AG09309 (cell line): ENCODE results near the gene FCN2.

Source experiments
- DNase-seq: peaks from one replicate; pipeline ENCODE4 v3.0.0-alpha.2; 2010; ENCODE audit warnings: low read depth
- H3K4me3 ChIP-seq: 2 replicates; pipeline ENCODE4 v1.5.1; 2011; ENCODE audit warnings: mild to moderate bottlenecking, low read depth, low read length, moderate library complexity; ENCODE audit not compliant: control insufficient read depth
- TF ChIP-seq, protein P1 (sequence below): IDR thresholded peaks from 2 replicates; pipeline ENCODE4 v1.5.1; 2011; ENCODE audit warnings: mild to moderate bottlenecking, low read depth, low read length, inconsistent platforms; ENCODE audit not compliant: insufficient read depth, control insufficient read depth; ENCODE audit errors: missing control alignments

FCN2 gene

DNA sequence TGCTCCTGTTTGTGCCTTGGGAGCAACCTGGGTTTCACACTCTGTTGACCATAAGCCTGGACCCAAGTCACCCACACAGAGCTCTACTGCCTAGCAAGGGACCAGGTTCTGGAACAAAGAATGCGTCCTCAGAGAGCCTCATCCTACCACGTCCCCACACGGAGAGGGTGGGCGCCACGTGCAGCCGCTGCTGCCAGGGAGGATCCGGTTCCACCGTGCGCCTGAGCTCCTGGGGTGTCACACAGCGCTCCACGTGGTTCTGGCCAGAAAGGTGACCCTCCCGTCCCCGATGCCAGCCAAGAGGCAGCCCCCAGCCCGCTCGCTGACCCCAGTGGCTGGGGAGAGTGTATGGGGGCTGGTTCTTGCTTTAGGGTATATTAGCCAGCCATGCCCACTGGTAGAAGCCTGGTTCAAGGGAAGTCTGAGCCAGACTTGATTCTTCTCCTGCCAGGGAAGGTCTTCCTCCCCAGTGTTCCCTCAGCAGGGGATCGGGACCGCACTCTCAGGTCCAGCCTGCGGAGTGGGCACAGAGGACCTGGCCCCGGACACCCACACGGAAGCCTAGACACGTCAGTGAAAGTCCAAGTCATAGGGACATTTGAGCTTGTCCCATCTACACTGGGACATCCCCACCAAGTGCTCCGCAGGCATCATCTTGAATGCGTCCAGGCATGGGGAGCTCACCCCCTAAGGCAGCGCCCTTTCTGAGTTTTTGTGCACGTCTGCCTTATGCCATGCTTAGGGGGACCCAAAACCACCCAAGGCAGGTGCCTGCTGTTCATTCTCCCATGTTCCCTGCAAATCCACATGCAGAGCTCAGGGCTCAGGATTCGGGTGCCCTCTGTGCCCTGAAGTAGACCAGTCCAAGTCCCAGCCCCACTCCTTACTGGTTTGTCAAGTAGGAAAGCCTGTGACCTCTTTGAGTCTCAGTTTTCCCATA is 34.7 kb downstream of the FCN2 start:
- H3K4me3 ChIP-seq = no peak overlapping the region
- no peak for DNase-seq
- TF ChIP-seq, protein P1, sequence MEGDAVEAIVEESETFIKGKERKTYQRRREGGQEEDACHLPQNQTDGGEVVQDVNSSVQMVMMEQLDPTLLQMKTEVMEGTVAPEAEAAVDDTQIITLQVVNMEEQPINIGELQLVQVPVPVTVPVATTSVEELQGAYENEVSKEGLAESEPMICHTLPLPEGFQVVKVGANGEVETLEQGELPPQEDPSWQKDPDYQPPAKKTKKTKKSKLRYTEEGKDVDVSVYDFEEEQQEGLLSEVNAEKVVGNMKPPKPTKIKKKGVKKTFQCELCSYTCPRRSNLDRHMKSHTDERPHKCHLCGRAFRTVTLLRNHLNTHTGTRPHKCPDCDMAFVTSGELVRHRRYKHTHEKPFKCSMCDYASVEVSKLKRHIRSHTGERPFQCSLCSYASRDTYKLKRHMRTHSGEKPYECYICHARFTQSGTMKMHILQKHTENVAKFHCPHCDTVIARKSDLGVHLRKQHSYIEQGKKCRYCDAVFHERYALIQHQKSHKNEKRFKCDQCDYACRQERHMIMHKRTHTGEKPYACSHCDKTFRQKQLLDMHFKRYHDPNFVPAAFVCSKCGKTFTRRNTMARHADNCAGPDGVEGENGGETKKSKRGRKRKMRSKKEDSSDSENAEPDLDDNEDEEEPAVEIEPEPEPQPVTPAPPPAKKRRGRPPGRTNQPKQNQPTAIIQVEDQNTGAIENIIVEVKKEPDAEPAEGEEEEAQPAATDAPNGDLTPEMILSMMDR = no peak

DNA sequence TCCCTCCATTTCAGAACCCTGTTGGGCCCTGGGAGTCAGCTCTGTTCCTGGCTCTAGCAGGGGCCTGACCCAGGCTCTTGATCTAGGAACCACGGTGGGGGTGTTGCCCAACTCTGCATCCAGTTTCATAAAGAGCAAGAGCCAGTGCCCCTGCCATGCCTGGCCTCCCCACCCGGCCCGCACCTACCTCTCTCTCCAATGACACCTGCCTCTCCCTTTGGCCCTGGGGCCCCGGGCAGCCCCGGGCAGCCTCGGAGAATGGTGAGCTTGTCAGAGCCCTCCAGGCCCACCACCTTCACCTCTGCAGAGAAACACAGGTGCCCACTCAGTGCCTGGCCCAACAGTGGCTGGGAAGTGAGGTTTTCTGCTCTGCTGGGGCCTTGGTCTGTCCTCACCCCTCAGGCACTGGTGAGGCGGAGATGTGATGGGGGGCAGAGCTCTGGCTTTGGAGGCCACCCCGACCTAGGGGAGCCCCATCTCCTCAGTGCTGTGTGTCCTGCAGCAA is 35.6 kb downstream of the FCN2 start:
- no peak overlapping the region for H3K4me3 ChIP-seq
- no peak for DNase-seq
- TF ChIP-seq, protein P1 = no peak

DNA sequence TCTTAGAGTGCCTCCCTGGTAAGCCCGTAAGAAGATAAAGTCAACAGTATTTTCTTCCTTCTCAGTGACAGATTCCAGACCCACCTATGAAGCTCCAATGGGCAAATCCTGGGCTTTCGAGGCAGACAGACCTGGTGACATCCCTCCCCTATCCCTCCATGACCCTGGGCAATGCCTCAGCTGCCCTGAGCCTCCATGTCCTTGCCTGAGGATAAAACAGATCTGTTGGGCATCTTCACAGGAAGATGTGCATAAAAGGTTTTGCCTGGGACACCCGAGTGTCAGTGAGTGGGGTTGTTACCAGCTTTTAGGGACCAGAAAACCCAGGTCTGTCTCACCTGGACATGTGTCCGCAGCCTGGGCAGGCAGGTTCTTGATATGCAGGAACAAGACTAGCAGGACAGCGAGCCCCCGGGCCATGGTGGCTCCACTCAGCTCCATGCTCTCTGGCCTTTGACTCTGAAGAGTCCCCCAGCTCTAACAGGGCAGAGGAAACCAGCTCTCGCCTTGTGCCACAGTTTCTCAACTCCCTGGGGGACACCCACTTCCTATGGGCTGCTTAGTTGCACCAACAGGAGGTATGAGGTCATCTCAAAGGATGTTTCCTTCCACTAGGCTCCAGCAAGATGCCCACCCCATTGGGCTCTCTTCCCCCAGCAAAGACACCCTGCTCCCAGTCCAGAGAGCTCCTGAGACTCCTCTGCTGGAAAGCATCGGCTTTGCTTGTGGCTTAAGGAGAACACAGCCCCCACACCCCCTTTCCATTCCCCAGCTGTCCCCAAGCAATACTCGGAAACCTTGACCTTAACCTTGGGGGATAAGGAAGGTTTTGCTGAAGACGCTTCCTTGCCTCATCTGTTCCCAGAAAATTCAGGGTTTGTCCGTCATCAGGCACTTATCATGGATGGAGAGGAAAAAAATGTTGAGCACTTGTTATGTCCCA is 37.1 kb downstream of the FCN2 start, which contains the start of gene FCN1:
Gene FCN1 (minus strand): TSS at position 482 of the 943 bp plus-strand sequence. CDS start 41 bp downstream, at position 441.
- no peak for DNase-seq
- TF ChIP-seq, protein P1 = no peak
- H3K4me3 ChIP-seq = no peak within 1 kb of the TSS

DNA sequence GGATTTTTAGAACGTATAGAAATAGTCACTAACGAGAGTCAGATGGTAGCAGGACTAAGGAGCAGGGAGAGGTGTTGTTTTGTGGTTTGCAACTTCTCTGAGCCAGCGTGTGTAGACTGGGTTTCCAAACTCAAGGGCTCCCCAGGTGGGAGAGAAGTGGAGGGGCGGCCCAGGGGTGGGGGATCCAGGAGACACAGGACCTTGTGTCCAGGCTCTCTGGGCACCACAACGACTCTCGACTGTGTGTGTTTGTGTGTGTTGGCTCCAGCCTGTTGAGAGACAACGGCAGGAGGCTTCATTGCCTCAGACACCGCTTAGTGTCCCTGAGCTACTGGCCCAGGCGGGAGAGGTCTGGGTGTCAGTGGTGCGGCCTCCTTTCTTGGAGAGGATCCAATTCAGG is 38.0 kb downstream of the FCN2 start:
- TF ChIP-seq, protein P1 = no peak
- no peak for DNase-seq

DNA sequence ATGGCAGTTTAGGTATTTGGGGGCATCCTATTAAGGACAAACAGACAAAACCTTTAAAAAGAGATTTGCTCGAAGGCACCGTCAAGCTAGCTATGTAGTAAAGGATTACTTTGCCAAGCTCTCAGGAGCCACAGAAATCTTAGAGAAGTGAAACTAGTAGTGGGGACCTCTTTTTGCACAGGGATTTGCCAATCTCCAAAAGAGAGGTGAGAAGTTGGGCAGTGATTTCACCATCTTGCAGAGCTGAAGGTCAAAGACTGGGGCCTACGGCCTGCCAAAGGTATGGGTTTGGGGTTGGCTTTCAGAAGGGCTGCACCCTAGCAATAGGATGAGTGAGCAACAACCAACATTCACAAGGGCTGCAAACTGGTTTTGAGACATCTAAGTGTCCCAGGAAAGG is 38.7 kb downstream of the FCN2 start:
- TF ChIP-seq, protein P1 = no peak
- DNase-seq = no peak
- H3K4me3 ChIP-seq = no peak overlapping the region

More for the DNA sequence above, 38.0 kb downstream of the FCN2 start:
- no peak overlapping the region for H3K4me3 ChIP-seq
